Articular chondrocyte of knee joint (primary cell): ENCODE data around the gene LY6G5B. TPM values are rescaled to one million over a fixed set of nuclear protein-coding genes. Genes with fewer than 3 reads are reported as not detected.

Source experiments
- total RNA-seq: library from RNA; depleted of rRNA; stranded (reverse); fragments of >200 nt; gene quantifications from 2 replicates; pipeline ENCODE4 v1.2.3, GENCODE V29; 2012

LY6G5B gene, protein sequence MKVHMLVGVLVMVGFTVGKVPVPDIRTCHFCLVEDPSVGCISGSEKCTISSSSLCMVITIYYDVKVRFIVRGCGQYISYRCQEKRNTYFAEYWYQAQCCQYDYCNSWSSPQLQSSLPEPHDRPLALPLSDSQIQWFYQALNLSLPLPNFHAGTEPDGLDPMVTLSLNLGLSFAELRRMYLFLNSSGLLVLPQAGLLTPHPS
- 4.2 and 4.8 TPM in 2 replicates for total RNA-seq

DNA sequence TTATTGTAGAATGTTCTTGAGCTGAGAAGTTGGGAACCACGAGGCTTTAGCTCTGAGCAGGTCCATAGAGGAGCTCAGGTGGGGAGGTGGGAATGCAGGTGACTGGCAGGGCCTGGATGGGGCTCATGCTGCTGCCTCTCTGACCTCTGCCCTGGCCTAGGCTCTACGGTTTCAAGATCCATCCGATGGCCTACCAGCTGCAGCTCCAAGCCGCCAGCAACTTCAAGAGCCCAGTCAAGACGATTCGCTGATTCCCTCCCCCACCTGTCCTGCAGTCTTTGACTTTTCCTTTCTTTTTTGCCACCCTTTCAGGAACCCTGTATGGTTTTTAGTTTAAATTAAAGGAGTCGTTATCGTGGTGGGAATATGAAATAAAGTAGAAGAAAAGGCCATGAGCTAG is at the start of gene LY6G5B:
TSS of gene LY6G5B (plus strand) at position 301 of the 400 bp plus-strand sequence. CDS start 975 bp downstream, outside the sequence.

DNA sequence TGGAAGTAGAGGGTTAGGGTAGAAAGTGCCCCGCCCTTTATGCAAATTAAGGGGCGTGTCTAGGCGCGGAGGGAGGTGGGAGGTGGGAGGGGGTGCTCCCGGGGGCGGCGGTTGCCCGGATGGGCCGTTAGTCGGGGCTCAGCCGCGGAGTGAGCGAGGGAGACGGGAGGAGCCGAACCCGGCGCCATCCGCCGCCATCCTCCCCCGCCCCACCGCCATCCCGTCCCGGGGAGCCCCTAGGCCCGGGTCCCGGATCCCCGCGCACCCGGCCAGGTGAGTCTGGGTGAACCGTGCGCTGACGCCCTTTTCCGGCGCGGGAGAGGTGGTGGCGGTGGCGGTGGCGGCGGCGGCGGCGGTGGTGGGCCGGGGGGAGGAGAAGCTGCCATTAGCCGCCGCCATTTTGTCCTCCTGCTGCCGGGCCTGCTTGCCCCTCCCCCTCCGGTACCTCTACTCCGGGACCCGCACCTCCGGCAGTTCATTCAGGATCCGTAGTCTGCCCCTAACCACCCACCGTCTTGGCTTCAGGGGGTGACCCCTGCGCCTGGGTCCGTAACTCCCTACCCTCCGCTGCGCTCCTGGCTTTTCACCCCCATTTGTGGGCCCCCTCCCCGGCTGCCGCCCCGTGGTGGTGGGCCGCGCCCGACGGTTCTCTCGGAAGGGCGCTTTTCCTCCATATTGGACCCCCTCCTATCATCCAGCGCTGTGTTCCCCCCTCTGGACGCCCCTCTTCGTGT is 49.0 kb upstream of the LY6G5B start, which contains the start of gene PRRC2A:
TSS of gene PRRC2A (plus strand) at position 130 of the 734 bp plus-strand sequence. CDS start 2,075 bp downstream, outside the sequence.

DNA sequence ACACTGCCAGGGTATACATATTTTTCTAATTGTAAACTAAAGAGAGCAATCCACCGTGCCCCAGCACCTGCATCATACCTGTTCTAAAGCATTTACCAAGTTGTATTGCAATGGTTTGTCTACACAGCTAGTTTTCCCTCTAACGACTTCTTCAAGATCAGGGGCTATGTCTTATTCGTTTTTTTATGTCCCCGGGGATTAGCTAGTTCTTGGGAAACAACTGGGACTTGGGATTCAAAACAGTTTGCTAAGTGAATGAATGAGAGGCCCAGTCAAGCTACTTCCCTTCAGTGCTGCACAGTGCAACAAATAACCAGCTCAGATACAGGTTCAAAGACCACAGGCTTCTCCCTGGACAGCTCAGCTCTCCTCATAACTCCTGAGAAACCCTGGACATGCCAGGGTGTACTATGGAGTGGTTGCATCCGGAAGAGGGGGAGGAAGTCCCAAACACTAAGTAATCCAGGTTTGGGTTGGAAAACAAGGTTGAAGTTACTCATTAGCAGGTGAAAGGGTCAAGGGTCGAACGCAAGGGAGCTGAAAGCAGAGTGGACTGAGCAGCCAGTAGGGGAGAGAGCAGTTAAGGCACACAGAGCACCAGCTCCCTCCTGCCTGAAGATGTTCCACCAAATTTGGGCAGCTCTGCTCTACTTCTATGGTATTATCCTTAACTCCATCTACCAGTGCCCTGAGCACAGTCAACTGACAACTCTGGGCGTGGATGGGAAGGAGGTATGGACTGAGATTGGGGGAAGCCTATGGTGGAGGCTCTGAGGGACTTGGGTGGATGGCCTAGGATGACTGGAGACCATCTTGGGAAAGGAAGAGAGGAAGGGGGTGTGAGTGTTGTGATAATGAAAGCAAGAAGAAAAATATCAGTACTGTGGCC is 14.2 kb upstream of the LY6G5B start, which contains the start of gene APOM:
TSS of gene APOM (plus strand) at position 546 of the 889 bp plus-strand sequence. CDS start at position 619, 73 bp downstream.

DNA sequence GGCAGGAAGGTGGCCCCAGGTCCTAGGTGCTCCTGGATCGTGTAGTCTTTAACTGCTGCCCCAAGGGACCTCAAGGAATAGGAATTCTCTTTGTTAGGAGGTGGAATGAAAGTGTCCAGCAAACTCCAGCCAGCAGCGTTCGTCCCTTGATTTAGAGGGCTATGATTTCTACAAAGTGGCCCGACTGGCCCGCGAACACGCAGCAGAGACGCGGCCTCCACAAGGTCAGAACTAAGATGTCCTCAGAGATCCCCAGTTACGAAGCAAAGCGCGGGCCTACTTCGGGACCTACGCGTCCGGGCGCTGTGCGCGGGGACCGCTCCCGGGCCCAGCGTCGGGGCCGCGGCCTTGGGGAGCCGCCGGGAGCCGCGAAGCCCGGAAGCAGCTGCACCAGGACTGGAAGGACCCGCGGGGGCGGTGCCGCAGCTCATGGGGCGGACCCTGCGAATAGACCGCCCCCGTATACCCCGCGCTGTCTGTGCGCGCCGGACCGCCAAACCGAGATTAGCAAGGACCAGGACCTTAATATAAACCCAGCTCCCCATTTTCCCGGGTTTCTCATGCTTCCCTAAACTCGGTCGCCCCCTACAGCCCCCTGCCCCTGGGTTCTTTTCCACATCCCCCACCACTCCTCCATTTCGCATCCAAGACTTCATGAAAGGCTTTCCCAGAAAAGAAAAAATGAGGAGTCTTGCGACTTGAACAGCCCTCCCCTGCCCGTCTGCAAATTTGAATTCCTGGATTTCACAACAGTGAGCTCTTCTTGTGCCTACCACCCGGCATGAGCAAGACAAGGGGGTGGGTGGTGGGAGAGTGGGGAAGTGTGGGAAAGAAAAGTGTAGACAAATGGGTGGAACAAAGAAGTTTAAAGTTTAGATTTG is 9.2 kb upstream of the LY6G5B start, which contains the start of gene C6orf47:
TSS of gene C6orf47 (minus strand) at position 398 of the 881 bp plus-strand sequence. CDS start 831 bp downstream, outside the sequence.

DNA sequence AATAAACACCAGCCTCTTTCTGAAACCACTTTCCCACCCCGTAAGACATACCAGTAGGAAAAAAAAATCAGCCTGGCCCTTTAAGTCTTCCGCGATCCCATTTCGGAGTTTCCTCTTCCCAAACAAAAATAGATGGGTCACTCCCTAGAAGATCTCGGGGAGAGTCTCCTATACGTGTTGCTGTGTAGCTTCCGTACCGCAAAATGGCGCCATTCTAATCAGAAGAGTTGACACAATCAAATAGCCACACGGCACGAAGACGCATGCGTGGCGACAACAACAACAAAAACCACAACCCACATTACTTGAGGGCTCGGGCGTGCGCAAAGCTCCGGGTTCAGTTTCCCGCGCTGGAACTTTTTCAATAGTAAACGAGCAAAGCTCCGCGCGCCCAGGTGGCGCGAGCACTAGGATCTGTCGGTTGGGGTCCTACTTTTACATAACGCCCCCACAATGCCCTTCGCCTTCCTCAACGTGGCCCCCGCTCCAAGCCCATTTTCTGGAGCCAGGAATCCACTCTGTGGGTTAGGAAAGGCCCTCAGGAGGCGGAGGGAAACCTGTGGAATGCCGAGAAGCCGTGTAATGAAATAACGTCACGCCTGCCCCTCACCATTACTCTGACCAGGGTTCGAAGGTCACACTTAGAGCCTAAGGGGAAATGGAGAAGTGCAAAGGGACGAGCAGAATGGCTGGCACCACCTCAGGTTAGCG is 4.8 kb upstream of the LY6G5B start, which contains the start of gene GPANK1:
TSS of gene GPANK1 (minus strand) at position 208 of the 711 bp plus-strand sequence. CDS start 519 bp downstream, outside the sequence.

DNA sequence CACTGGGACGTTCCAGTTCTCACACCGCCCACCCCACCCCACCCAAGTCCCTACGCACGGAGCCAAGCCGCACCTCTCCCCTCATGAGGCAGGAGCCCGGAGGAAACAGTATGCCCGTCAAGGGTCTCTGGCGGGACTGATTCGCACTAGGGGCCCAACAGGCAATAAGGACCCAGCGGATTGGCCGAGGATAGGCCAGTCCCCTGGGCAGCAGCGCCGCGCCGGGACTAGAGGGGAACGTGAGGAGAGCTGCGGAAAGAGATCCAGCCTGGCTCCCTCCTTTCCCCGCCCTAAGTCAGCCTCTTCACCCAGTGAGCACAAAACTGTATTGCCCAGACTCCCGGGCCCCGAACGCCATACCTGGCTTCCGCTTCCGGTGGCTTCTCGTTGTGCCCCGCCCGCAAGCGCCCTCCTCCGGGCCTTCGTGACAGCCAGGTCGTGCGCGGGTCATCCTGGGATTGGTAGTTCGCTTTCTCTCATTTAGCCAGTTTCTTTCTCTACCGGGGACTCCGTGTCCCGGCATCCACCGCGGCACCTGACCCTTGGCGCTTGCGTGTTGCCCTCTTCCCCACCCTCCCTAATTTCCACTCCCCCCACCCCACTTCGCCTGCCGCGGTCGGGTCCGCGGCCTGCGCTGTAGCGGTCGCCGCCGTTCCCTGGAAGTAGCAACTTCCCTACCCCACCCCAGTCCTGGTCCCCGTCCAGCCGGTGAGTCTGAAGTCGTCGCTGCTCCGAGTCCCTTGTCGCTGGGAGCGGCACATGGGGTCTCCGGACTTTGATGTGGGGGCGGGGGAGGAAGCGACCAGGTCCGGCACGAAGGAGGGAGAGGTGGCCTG is 4.1 kb upstream of the LY6G5B start, which contains the start of gene CSNK2B:
TSS of gene CSNK2B (plus strand) at position 580 of the 836 bp plus-strand sequence. CDS start 752 bp downstream, outside the sequence.

DNA sequence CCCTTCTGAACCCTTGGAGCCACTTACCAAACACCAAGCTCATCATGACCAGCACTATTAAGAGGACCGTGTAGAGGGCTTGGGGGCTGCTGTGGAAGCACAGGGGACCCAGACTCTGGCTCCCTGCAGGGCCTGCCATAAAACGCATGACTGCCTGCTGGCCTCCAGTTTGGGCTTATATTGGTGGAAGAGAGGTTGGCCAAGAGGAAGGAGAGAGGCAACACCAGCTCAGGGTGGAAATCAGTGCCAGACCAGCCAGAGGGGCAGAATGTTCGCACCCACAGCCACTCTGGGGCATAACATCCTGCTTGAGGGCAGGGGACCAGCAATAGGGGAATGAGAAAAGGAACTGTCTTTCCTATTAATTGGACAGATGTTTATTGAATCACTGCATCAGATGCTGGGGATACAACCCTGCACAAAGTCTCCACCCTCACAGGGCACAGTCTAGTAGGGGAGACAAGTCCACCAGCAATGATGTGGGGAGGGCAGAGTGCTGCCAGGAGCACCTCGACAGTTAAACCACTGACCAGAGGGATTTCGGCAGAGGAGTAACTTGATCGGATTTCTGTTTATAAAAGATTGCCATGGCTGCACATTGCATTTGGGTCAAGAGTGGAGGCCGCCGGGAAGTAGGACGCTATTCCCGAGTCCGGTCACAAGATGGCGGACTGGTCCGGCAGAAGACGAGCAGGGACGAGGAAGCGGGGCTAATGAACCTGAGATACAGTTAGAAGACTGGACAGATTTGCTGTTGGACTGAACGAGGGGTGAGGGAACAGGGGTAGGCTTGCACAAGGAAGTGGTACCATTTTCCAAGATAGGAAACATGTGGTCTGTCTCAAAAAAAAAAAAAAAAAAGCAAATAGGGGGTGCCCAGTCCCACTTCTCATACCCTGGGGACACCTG is 10.7 kb downstream of the LY6G5B start, which contains the start of gene LY6G5C:
TSS of gene LY6G5C (minus strand) at position 842 of the 909 bp plus-strand sequence. CDS start at position 148, 694 bp downstream.

DNA sequence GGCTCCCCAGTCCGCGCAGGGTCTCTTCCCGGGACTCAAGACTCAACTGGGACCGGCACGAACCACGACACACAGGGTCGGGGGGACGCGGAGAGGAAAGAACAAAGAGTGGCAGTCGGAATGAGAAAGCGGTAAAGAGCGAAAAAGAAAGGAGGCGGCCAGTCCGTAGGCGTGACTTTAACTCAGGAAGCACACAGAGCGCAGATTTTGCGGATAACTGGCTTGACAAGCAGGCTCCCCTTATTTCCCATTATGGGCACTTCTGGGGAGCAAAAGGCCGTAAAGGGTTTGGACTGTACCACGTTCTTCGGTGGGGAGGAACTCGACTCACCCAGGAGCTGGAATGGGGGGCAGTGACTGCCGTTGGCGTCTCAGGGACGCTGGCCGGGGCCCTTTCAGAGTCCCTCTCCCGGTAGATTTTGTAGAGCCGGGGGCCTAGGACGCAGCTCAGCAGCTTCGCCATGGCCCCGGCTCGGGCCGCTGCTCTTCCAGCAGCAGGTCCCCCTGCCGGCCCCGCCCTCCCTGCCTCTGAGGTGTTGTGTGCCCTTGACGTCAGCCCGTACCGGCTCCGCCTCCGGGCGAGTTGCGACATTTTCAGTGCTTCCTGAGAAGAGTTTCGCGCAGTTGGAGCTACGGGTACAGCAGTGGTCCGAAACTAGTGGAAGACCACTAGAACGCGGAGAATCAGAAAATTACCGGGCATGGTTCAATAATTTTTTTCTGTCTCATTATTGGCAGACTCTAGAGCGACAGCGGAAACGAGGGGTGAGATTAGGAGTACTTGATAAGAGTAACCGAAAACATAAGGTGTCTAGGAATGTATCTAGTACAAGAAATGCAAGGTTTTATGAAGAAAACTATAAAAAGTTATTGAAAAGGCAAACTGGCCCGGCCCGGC is 33.3 kb downstream of the LY6G5B start, which contains the start of gene ABHD16A:
TSS of gene ABHD16A (minus strand) at position 506 of the 898 bp plus-strand sequence. CDS start at position 463, 43 bp downstream.

DNA sequence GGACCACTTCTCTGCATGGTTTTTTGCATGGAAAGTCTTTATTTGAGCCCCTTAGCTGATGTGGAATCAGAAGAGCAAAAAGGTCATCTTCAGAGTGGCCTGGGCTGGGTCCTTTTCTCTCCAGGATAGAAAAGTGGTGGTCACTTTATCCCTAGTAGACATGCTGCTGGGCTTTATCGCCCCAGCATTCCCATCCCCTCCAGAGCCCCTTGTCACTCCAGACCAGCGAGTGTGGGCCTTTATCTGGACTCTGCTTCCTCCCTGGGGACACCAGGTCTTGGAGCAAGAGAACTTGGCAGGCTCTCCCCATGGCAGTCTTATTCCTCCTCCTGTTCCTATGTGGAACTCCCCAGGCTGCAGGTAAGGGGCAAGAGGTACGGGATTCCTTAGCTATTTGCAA is 36.8 kb downstream of the LY6G5B start, which contains the start of gene LY6G6F:
TSS of gene LY6G6F (plus strand) at position 268 of the 400 bp plus-strand sequence. CDS start at position 309, 41 bp downstream.

DNA sequence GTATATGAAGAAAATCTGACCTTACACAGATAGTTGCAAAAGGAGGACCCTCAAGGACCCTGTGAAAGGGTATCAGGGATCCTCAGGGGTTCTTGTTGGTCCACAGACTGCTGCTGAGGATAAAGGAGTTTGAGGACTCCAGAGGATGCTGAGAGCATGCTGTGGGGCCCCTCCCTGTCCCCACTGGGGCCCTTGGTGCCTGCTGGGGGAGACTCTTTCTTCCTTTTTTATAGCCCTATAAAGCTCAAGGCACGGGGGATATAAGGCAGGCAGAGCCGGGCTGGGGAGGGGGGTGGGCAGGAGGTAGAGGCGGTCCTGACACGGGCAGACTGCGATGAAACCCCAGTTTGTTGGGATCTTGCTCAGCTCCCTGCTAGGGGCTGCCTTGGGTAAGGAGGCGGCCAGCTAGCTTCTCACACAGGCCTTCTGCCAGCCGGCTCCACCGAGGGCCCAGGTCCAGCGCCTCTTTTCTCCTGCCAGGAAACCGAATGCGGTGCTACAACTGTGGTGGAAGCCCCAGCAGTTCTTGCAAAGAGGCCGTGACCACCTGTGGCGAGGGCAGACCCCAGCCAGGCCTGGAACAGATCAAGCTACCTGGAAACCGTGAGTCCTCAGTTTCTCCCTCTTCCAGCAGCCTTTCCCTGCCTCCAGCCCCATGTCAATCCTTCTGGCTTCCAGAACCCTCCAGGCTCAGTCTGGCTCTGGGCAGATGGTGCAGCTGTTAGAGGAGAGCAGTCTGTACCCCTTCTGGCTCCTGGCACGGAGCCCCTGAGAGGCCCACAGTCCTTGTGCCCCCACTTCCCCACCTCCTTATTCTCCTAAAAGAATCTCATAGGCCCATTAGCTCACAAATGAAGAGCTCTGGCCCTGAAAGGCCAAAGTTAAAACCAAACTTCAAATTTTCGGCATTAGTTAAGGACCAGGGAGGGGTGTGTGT is 45.5 kb downstream of the LY6G5B start, which contains the start of gene LY6G6D:
TSS of gene LY6G6D (plus strand) at position 327 of the 937 bp plus-strand sequence. CDS start at position 335, 8 bp downstream.

DNA sequence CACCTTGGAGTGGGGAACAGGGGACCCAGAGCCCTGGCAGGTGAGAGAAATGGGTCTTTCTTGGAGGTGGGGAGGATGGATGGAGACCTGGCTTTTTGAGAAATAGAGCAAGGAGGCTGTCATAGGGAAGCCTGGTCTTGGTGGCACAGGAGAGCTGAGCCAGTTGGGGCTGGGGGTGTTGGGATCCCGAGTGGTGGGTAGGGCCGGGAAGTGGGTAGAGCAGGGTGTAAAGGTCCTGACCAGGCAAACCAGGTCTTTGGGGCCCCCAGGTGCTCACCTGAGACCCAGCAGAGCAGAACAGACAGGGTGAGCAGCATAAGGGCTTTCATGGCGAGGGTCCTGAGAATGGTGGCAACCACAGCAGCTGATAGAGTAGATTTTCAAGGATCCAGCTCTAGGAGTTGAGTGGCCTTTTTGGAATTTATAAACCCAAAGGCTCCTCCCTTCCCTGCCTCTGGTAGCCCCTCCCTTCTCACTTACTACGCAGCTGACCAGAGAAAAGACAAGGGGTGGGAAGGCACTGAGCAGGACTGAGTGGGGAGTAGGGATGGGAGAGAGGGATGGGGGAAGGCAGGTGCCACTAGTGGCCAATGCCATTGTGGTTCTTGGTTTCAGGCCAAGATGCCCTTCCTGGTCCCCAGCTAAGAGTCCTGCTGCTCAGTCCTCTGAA is 51.7 kb downstream of the LY6G5B start, which contains the start of gene LY6G6C:
TSS of gene LY6G6C (minus strand) at position 396 of the 670 bp plus-strand sequence. CDS start at position 329, 67 bp downstream.

